Activated gamma-delta T cell treated with Interleukin-2 at 50 U/mL for 16 hours (primary cell): ENCODE data around the gene ZNF480.
A peak's percentile ranks its signal among the peaks of the same experiment; 100 is the strongest.
"Not testable (repeated sequence)": the region's sequence is repeated elsewhere in the genome, so short reads cannot be mapped to it uniquely, and the experiment has no call there.

Experiments
- DNase-seq: peaks from one replicate; pipeline ENCODE4 v3.0.0-alpha.2; 2020

The ZNF480 gene

GRCh38 chr19:52339022-52339421 is 42.1 kb downstream of the ZNF480 start:
- not testable (repeated sequence) for DNase-seq

GRCh38 chr19:52343548-52343947 is 46.6 kb downstream of the ZNF480 start:
- DNase-seq = peak; percentile 58

DNA sequence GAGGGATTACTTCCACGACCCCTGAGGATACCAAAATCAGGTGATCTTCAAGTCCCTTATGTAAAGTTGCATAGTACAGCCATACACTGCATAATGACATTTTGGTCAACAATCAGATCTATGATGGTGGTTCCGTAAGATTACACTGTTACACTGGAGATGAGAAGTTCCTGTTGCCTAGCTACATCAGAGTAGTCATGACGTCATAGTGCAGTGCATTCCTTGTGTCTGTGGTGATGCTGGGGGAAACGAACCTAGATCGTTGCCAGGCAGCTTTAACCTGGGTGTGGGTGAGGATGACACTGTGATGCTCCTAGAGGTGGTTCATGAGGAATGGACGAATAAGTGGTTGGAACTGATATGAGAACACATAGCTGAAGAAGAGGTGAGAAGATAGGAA is 48.2 kb downstream of the ZNF480 start:
- DNase-seq = no peak

- DNase-seq = no peak
These were observed 54.5 kb downstream of the ZNF480 start for GRCh38 chr19:52351512-52351911.

DNA sequence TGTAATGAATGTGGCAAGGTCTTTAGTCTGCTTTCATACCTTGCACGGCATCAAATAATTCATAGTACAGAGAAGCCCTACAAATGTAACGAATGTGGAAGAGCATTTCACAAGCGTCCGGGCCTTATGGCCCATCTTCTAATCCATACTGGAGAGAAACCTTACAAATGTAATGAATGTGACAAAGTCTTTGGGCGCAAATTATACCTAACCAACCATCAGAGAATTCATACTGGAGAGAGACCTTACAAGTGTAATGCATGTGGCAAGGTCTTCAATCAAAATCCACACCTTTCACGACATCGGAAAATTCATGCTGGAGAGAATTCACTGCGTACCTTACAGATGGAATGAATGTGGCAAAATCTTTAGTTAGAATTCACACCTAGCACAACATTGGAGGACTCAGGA is 69.5 kb downstream of the ZNF480 start:
- no peak for DNase-seq

DNA sequence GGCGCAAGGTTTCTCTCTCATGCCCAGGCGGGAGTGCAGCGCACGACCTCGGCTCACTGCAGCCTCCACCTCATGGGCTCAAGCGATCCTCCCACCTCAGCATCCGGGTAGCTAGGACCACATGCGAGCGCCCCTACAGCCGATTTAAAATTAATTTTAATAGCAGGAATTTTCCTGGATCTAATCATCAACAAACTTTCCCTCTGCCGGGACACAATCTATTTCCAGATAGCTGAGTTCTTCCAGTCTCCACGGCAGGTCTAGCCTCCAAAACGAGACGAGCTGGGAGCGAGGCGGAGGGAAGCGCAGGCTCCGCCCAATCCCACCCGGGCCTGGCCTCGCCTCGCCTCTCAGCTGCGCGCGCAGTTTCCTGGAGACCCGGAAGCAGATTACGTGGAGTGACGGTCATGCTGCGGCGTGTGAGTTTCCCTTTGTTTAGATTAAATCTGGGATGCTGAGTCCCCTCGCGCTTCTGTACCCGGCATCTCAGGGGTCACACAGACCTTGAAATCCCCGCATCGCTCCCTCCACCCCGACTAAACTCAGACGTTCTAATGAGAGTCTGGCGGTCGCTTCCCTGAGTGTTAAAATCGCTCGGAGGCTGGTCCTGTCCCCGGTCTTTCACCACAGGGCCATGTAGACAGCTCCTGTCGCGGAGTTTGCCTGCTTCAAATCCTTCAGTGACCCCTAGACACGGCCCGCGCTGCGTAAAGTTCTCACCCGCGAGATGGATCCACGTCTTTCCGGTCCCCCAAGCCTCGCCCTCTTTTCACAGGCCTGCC is 72.8 kb downstream of the ZNF480 start, which contains the start of gene ZNF880:
Gene ZNF880, plus strand, starts transcription at position 365 of the 782 bp plus-strand sequence. Its CDS starts 43 bp downstream, at position 408.
- DNase-seq = peak; percentile 89

DNA sequence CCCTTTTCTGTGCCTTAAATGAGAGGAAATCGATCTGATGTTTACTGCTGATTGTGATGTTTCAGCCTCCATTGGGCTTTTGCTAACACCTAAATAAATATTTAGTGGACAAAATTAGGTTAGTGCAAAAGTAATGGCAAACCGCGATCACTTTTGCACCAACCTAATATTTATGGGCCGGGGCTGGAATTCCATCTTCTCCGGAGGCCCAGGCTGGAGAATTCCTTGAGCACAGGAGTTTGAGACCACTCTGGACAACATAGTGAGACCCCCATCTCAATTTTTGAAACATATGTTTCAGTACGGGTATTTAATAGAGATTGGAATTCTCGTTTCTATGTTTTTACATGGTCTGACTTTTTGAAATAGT is 73.4 kb downstream of the ZNF480 start:
- DNase-seq = no peak
